NCI-H2227 treated with DMSO at 0.1 percent for 48 hours (cell line): ENCODE results near the gene SFMBT2.
"Not testable (repeated sequence)": the region's sequence is repeated elsewhere in the genome, so short reads cannot be mapped to it uniquely, and the experiment has no call there.

Source experiments
- DNase-seq: peaks from one replicate; lab custom pipeline; 2025; lab: John Stamatoyannopoulos, UW

Gene SFMBT2

DNA sequence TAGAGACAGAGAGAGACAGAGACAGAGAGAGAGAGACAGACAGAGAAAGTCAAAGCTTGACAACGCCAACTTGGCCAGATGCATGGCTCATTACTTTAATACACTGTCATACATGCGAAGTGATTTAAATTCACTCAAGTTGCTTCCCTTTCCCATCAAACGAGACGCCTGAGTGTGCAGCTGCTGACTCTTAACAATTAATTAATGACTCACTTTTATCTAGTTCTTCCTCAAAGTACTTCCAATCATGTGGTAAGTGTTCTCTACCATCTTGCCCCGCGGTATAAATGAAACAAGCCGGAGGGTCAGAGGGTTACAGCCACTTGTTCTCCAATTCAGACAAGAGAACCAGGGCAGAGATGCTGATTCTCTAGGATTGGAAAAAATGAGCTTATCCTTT, 90.8 kb downstream of the SFMBT2 start:
- DNase-seq = no peak

DNA sequence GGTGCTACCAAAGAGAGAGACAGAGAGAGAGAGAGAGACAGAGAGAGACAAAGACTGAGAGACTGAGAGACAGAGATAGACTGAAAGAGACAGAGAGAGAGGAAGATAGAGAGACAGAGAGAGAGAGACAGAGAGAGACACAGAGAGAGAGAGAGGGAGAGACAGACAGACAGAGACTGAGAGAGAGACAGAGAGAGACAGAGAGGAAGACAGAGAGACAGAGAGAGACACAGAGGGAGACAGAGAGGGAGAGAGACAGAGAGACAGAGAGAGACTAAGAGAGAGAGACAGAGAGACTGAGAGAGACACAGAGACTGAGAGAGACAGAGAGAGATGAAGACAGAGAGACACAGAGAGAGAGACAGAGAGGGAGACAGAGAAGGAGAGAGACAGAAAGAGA, 91.2 kb downstream of the SFMBT2 start:
- DNase-seq = no peak

DNA sequence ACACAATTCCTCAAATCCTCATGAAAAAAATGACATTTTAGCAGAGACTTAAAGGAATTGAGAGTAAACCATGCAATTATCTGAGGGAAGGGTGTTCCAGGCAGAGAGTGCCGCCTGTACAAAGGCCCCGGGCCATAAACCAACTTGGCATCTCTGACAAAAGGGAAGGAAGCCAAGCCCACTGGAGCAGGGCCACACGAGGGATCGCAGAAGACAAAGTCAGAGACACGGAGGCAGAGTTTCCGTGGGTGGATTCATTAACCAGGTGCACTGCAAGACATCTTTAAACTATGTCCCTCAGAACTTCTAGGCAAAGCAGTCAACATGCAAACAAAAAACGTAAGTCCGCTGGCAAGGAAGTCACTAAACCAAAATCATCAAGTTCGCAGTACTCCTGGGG, 92.0 kb downstream of the SFMBT2 start:
- no peak for DNase-seq

DNA sequence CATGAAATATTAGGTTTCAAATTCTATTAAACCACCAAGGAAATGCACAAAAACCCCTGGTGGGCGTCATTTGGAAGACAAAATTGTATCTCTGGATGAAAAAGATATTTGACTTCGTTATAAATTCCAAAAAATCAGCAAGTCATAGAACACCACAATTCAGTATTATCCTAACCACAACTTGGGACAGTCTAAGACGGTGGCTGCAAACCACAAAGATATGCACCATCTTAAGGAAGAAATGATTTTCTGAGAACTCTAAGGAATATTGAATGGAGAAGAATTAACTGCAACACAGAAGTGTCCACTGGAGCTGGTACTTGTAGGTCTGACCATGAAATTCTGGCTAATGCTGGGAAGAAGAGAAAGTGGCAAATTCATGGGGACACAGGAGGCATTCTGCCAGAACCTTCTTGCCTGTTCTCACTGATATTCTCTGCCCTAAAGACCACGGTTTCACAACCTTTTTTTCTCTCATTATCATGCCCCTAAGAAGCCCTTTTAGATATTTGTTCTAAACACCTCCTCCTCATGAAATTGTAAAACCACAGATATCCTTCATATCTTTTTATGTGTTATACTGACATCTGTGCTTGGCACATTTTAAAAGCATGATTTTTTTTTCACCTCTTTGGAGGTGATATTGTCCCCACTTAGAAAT, 92.9 kb downstream of the SFMBT2 start:
- DNase-seq = no peak

DNA sequence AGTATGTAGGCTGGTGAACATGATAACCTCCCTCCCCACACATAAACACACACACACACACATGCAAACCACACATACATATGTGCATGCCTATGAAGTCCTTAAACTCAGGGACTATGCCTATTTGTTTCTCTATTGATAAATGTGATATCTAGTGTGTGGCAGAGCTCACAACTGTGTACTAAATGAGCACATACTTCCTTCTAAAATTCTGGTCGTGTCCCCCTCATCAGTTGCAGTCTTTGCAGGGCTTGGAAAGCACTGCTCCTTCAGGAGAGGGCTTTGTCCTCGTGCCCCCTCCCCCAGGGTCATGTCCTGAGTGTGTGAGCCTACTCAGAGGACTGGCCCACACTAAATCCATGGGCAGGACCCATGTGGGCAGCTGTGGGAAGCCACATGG, 94.0 kb downstream of the SFMBT2 start:
- no peak for DNase-seq

DNA sequence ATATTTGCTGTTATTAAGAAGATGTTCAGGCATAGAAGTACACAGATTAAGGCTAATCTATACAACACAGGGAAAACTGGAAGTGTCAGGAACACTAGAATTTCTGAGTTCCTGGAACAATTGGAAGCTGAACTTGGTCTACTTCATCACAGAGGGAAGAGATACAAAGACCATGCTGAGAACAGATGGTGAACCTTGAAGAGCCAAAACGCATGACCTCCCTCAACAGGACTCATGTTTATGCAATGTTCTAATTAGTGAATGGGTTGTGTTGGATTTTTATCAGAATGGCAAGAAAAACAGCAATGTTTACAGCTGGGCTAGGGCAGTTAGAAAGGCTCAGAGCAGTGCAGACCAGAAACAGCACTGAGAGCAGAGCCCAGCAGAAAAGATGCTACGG, 94.9 kb downstream of the SFMBT2 start:
- DNase-seq = no peak

DNA sequence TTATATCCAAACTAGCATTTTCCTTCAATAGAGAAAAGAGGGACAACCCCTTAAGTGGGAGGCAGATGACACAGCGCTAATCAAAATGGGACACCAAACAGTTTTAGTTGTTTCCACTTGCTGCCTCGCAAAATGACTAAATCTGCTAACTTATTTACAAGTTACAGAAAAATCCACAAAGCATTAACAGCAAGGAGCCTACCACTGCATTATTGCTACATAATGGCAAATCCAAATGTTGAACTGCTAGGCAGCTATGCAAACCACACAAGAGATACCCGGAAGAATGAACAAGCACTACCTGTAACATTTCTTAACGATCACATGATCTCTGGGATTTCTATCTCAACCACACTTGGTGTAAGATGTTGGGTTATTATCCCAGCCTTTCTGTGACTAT, 96.7 kb downstream of the SFMBT2 start:
- DNase-seq = no peak

DNA sequence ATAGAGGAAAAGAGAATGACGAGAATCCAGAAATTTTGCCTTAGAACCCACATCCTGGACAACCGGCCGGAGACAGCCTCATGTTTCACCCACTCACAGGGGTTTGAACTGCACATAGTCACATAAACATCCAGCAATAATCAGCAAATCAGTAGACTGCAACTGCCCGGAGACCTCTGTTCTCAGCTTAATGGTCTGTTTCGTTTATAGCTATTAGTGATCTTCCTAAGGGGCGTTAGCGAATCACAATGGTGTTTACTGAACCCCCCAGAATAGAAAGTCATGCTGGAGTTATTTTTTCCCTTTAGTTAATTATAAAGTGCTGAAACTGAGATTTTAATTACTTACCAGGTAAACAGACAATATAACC, 98.4 kb downstream of the SFMBT2 start:
- DNase-seq = no peak

DNA sequence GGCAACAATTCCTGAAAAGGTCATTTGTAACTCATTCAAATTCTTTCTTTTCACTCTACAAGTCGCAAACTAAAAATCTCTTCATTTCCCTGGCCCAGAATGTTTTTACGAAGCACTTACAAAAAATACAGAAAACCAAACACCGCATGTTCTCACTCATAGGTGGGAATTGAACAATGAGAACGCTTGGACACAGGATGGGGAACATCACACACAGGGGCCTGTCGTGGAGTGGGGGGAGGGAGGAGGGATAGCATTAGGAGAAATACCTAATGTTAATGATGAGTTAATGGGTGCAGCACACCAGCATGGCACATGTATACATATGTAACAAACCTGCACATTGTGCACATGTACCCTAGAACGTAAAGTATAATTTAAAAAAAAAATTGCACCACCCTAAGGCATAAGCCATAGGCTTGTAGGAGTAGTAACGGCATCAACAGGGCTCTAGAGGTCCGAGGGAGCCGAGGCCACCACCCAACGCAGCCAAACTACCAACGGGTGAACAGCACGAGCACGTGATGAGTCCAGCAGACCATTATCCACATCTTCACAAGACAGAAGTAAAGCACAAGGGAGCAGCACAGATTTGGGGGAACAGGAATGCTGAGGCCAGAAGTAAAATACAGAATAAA, 98.9 kb downstream of the SFMBT2 start:
- DNase-seq = not testable (repeated sequence)

DNA sequence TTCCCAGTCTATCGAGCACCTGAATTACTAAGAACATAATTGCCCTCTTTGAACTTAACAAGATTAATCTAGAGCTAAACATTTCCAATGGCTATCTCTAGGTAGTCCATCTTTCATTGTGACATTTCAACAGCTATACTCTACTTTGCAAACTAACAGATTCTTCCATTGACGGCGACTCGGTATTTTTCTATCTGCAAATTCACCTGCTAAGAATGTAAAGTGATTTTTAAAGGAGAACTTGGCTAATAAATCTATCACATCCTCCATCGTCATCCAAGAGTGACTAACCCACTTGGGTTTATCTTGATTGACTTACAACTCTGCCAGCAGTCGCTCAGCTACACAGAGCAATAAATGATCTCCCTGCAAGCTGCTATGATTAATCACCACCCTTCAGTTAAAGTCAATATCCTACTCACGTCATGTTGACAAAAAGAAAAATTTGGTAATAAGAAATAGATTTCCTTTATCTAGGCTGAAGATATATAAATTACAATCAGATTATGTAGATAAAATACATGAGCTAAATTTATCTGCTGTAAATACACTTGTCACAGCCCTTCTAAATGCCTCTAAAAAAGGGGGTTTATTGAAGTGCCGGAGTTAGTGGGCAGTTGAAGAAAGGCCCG, 99.5 kb downstream of the SFMBT2 start:
- no peak for DNase-seq

DNA sequence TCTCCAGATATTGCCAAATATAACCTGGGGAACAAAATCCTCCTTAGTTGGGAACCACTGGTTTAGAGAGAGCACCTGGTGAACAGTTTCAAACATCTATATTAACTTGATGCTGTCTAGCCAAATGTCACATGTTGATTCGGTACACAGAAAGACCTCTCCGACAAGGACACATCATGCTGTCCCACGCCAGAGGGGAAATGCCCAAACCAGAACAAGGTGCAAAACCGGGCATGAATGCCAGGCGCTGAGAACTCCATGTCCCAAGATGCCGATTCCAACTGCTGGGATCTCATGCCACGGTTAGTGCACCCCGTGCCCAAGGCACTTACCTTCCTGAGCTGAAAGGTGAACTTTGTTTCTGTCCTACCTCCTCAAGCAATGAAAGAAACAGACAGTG, 100.8 kb downstream of the SFMBT2 start:
- DNase-seq = no peak

DNA sequence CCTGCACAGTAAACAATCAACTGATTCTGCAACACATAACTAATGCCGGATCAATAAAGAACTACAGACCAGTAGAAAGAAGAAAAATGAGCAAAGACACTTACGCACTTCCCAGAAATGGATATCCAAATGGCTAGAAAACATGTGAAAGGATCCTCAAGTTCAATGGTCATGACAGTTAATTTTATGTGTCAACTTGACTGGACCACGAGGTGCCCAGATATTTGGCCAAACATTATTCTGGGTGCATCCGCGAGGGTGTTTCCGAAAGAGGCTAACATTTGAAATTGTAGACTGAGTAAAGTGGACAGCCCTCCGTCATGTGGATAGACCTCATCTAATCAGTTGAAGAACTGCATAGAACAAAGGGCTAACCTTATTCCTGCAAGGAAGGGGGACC, 102.0 kb downstream of the SFMBT2 start:
- DNase-seq = no peak

DNA sequence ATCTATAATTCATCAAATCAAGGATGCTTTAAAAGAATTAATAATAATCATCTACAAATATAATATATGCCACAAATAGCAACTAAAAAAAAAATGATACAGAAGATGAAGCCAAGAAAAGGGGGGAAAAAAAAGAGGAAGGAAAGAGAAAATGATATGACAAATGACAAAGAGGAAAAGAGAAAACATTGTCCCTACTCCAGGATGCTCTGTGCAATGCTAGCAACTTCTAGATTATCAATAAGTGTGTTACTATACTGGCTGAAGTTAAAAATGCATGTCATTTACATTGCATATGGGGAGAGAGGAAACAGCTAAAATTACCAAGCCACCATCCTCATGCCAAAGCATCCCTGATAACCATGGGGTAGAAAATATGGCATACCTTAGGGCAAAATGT, 104.2 kb downstream of the SFMBT2 start:
- no peak for DNase-seq

DNA sequence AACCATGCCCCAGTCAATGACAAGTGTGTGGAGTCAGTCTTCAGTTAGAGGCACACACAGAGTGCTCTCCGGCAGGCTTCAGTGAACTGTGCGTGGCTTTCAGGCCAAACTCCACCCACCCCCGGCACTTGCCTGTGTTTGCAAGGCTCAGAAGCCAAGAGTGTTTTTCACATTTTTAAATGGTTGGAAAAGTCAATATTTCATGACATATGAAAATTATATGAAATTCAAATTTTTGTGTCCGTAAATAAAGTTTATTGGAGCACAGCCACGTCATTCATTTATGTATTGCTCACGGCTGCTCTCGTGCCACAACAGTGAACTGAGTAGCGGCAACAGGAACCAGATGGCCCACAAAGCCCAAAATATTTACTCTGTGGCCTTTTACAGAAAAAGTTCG, 104.7 kb downstream of the SFMBT2 start:
- DNase-seq = no peak

DNA sequence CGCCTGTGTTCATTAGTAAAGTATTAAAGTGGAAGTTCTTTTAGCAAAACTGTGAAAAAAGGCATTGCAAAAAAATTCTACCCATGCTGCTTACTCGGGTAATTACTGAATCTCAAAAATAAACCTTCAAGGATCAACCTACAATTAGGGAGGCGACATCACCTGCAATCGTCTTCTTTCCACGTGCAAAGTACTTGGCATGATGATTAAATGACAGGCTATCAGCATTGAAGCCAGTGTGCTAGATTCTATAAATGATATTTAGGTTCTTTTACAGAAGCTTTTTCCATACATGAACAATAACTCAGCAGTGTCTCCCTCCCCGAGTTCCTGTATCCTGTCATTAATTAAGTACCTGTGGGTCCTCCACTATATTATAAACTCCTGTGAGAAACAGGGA, 105.8 kb downstream of the SFMBT2 start:
- DNase-seq = no peak

DNA sequence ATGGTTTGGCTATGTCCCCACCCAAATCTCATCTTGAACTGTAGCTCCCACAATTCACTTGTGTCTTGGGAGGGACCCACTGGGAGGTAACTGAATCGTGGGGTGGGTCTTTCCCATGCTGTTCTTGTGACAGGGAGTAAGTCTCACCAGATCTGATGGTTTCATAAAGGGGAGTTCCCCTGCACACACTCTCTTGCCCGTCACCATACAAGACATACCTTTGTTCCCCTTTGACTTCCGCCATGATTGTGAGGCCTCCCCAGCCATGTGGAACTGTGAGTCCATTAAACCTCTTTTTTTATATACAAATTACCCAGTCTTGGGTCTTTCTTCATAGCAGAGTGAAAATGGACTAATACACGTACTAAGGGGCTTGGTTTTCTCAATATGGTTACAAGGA, 106.7 kb downstream of the SFMBT2 start:
- DNase-seq = no peak

DNA sequence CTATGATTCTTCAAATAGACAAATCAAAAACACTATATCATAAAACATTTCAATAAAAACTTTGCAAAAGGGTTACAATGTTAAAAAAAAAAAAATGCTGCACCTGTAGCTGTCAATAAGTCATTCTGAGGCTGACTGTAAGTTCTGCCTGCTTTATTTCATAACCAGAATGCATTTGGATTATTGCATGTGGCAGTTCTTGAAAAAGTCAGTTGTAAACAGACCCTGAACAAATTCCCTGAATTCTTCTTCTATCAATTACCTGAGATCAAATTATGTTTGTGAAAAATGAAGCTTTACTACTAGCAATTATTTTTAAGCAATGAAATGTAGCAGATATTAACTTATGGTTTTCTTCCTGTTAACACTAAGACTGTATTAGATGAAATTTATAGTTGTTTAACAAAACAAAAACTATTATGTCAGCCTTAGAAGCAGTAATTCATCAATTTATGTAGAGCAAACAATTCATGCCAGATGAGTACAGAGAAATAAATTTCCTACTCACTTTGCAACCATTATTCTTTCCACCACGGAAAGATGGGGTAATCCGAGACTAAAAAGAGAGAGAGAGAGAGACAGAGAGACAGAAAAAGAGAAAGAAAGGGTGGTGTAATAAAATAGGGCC, 107.8 kb downstream of the SFMBT2 start:
- DNase-seq = no peak

DNA sequence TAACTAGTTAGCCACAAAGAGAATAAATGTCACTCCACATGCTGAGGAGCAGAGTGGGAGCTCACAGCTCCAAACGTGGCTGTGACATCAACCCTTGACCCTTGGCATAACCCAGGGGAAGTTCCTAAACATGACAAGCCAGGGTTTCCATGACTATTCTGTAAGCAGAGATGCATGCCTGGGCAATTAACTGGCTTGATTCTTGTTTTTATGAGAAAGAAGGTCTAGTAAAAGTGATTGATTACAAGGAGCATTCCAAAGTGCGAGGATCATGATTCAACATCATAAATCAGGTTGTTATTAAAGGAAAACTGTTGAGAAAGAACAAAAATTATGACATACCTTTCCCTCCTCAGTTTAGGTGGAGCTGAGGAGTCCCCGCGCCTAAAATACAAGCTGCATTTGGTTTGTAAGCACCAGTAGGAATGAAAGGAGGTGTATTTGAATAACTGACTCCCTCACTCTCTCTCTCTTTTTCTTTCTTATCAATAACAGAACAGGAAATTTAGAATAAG, 108.4 kb downstream of the SFMBT2 start:
- DNase-seq = no peak

DNA sequence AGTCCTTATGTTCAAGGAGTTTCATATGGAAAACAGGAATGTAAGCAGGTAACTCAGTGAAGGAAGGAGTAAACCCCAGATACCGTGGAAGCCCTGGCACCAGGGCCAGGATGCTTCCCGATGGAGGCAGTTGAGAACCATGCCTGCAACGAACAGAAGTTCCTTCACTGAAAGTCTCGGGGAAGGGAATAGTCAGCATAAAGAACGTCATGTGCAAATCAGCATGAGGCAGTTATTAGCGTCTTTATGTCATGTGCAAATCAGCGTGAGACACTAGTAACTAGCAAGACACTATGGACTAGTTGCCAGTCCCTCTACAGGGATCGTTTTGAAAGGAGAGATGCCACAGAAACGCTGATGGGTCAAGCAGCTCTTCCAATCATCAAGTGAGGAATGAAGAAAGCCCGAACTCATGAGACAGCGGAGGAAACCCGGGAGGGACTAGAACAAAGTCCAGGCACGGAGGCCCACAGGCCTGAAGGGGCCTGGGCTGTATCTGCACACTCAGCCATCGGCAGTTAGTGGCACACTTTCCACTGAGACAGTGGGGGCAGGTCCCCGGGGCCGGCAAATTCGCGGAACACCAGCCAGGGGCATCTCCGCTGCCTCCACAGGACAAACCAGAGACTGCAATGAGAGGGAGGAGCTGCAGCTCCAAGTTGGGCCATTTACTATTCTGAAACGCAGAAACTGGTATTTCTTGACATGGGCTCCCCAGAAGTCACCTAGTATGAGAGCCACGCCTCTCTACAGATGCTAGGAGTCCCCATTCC, 109.6 kb downstream of the SFMBT2 start:
- no peak for DNase-seq

DNA sequence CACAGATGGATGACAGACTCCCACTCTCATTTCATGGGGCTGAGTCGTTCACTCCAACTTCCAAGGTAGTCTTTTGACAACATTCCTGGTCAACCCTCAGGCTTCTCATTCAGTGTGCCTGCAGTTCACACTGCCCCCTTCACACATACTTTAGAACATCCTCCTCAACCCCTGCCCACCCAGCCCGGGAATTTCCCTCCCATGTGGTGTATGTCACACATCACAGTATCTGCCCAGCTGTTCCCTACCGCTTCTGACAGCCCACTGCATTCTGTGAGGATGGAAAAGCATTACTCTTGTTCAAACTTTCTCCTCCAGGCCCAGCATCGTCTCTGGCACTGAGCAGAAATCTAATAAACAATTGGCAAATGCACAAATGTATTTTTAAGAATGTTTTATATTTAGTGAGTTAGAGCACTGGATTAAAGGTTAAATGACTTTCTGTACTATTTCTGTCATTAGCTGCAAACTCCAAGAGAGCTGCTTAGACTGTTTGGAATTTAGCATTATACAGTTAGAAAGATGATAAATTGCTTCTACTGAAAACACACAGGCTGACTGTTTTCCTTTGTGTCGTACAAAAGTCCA, 110.4 kb downstream of the SFMBT2 start:
- DNase-seq = no peak

DNA sequence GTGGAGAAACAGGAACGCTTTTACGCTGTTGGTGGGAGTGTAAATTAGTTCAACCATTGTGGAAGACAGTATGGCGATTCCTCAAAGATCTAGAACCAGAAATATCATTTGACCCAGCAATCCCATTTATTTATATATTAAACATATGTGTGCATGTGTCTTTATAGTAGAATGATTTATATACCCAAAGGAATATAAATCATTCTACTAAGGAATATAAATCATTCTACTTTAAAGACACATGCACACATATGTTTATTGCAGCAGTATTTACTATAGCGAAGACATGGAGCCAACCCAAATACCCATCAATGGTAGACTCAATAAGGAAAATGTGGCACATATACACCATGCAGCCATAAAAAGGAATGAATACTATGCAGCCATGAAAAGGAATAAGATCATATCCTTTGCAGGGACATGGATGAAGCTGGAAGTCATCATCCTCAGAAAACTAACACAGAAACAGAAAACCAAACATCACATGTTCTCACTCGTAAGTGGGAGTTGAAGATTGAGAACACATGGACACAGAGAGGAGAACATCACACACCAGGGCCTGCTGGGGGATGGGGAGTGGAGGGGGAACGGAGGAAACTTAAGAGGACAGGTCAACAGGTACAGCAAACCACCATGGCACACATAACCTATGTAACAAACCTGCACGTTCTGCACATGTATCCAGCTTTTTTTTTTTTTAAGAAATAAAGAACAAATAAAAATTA, 111.1 kb downstream of the SFMBT2 start:
- DNase-seq = not testable (repeated sequence)
